Liver (tissue), 9 donors: ENCODE data around the gene PRELID3B. TPM values are rescaled to one million over a fixed set of nuclear protein-coding genes. Genes with fewer than 3 reads are reported as not detected.
A peak's percentile ranks its signal among the peaks of the same experiment; 100 is the strongest.

Experiments
- DNase-seq: peaks from one replicate; pipeline ENCODE4 v3.0.0-alpha.2; 2017; ENCODE audit warnings: low spot score
- H3K27ac ChIP-seq, 2 donors: one replicate each; pipeline ENCODE4 v1.7.0; 2013; ENCODE audit warnings: inconsistent platforms in 2 of 2, low read length in 2 of 2, control low read depth in 1 of 2, low read depth in 1 of 2, mild to moderate bottlenecking in 1 of 2
- H3K27me3 ChIP-seq, 4 donors: one replicate each; pipeline versions ENCODE4 v1.6.1 to v1.7.0; 2013; ENCODE audit warnings: low read length in 3 of 4, inconsistent platforms in 1 of 4, mild to moderate bottlenecking in 1 of 4, moderate library complexity in 1 of 4; ENCODE audit not compliant: control insufficient read depth in 4 of 4, insufficient read depth in 4 of 4
- H3K36me3 ChIP-seq, 4 donors: one replicate each; pipeline versions ENCODE4 v1.6.1 to v1.7.0; 2013; ENCODE audit warnings: low read length in 3 of 4, mild to moderate bottlenecking in 3 of 4, low read depth in 1 of 4, moderate library complexity in 1 of 4; ENCODE audit not compliant: control insufficient read depth in 4 of 4, insufficient read depth in 3 of 4
- H3K4me1 ChIP-seq, 4 donors: one replicate each; pipeline versions ENCODE4 v1.6.1 to v1.7.0; 2013; ENCODE audit warnings: low read length in 3 of 4, mild to moderate bottlenecking in 3 of 4, moderate library complexity in 1 of 4; ENCODE audit not compliant: control insufficient read depth in 4 of 4, insufficient read depth in 4 of 4
- H3K4me3 ChIP-seq, 3 donors: one replicate each; pipeline versions ENCODE4 v1.6.1 to v1.7.0; 2013; ENCODE audit warnings: low read length in 3 of 3, control low read depth in 1 of 3, low read depth in 1 of 3, mild to moderate bottlenecking in 1 of 3
- H3K9ac ChIP-seq, 2 donors: one replicate each; pipeline ENCODE4 v1.7.0; 2013; ENCODE audit warnings: low read length in 2 of 2, mild to moderate bottlenecking in 2 of 2, moderate library complexity in 2 of 2, control low read depth in 1 of 2, low read depth in 1 of 2
- H3K9me3 ChIP-seq, 4 donors: one replicate each; pipeline versions ENCODE4 v1.6.1 to v1.7.0; 2013; ENCODE audit warnings: low read length in 3 of 4; ENCODE audit not compliant: control insufficient read depth in 4 of 4
- EGR1 ChIP-seq, 2 donors: IDR thresholded peaks; 2 replicates each; pipeline ENCODE4 v1.6.1; 2016 to 2018; ENCODE audit warnings: antibody characterized with exemption in 2 of 2, low read depth in 2 of 2
- FOXA1 ChIP-seq: IDR thresholded peaks from 2 replicates; pipeline ENCODE4 v1.6.1; 2016; ENCODE audit warnings: antibody characterized with exemption
- FOXA2 ChIP-seq: IDR thresholded peaks from 2 replicates; pipeline ENCODE4 v1.6.1; 2016; ENCODE audit warnings: antibody characterized with exemption
- GABPA ChIP-seq, 2 donors: IDR thresholded peaks in 1 of 2; conservative IDR thresholded peaks in 1 of 2; 2 replicates each; pipeline ENCODE4 v1.6.1; 2016; ENCODE audit warnings: antibody characterized with exemption in 2 of 2, mild to moderate bottlenecking in 1 of 2, moderate library complexity in 1 of 2
- HNF4A ChIP-seq, 2 donors: conservative IDR thresholded peaks; 2 replicates each; pipeline ENCODE4 v1.6.1; 2016; ENCODE audit warnings: antibody characterized with exemption in 2 of 2, mild to moderate bottlenecking in 2 of 2
- HNF4G ChIP-seq: IDR thresholded peaks from 2 replicates; pipeline ENCODE4 v1.6.1; 2016; ENCODE audit warnings: antibody characterized with exemption
- JUND ChIP-seq, 2 donors: IDR thresholded peaks; 2 replicates each; pipeline ENCODE4 v1.6.1; 2016; ENCODE audit warnings: antibody characterized with exemption in 2 of 2
- NR2F2 ChIP-seq: IDR thresholded peaks from 2 replicates; pipeline ENCODE4 v1.6.1; 2016; ENCODE audit warnings: antibody characterized with exemption
- RAD21 ChIP-seq, 2 donors: IDR thresholded peaks; 2 replicates each; pipeline ENCODE4 v1.6.1; 2016; ENCODE audit warnings: antibody characterized with exemption in 2 of 2, mild to moderate bottlenecking in 2 of 2
- RXRA ChIP-seq, 2 donors: IDR thresholded peaks; 2 replicates each; pipeline ENCODE4 v1.6.1; 2017 to 2018; ENCODE audit warnings: antibody characterized with exemption in 2 of 2, mild to moderate bottlenecking in 1 of 2
- SP1 ChIP-seq: IDR thresholded peaks from 2 replicates; pipeline ENCODE4 v1.6.1; 2018; ENCODE audit warnings: antibody characterized with exemption, mild to moderate bottlenecking
- TAF1 ChIP-seq: conservative IDR thresholded peaks from 2 replicates; pipeline ENCODE4 v1.6.1; 2016; ENCODE audit warnings: antibody characterized with exemption, mild to moderate bottlenecking
- YY1 ChIP-seq: IDR thresholded peaks from 2 replicates; pipeline ENCODE4 v1.6.1; 2016; ENCODE audit warnings: antibody characterized with exemption, mild to moderate bottlenecking
- WGBS: extraction: QIAGEN DNeasy Blood & Tissue Kit; methylation state at CpG from one replicate; pipeline ENCODE4 v1.1.7; 2013; 5-methylcytosine and 5-hydroxymethylcytosine counted together
- polyA plus RNA-seq, 2 donors: library from polyadenylated mRNA; stranded (reverse) in 1 of 2; unstranded in 1 of 2; fragments of 200-250 nt in 1 of 2; fragments of >200 nt in 1 of 2; fragmentation: Nextera tagmentation in 1 of 2; extraction: Ambion mirVana in 1 of 2; gene quantifications; one replicate each; pipeline versions ENCODE4 v1.2.1 to v1.2.3, GENCODE V29; 2013 to 2015
- total RNA-seq, 2 donors: library from RNA; depleted of rRNA; stranded (reverse); fragments of >200 nt; gene quantifications; one replicate each; pipeline ENCODE4 v1.2.3, GENCODE V29; 2014
- TF ChIP-seq, protein P1 (sequence below): IDR thresholded peaks from 2 replicates; pipeline ENCODE4 v1.6.1; 2016; ENCODE audit warnings: antibody characterized with exemption, mild to moderate bottlenecking
- TF ChIP-seq, protein P2 (sequence below): fragments of 150-350 bp; IDR thresholded peaks from 2 replicates; pipeline ENCODE4 v1.5.1; 2017; ENCODE audit warnings: improper control_type of control experiment, low read depth, low read length; ENCODE audit not compliant: missing input control
- TF ChIP-seq, protein P3 (sequence below): IDR thresholded peaks from 2 replicates; pipeline ENCODE4 v1.6.1; 2016; ENCODE audit warnings: antibody characterized with exemption
- TF ChIP-seq, protein P4 (sequence below): IDR thresholded peaks from 2 replicates; pipeline ENCODE4 v1.6.1; 2016; ENCODE audit warnings: antibody characterized with exemption
- TF ChIP-seq, protein P5 (sequence below): IDR thresholded peaks from 2 replicates; pipeline ENCODE4 v1.6.1; 2016; ENCODE audit warnings: antibody characterized with exemption
- donor health status: healthy.
- donor health status: healthy.
- donor health status: healthy.
- donor health status: healthy.
- donor health status: healthy.

PRELID3B gene
- total and polyA plus RNA-seq, 4 donors = 18.2 to 38.1 (median 25.3) TPM

DNA sequence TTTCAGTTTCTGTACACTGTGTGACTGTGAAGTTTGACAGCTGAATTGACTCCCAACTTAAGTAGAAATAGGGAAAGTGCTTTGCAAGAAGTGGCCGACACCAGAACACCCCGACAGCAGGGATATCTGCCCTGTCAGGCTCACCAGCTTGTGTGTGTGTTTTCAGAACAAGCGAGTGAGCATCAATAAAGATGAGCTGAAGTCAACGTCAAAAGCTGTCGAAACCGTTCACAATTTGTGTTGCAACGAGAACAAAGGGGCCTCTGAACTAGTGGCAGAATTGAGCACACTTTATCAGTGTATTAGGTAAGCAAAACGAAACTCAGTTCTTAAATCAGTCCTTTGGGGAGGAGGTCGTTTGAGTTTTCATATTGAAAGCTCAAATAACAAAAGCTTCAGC, 50.9 kb downstream of the PRELID3B start:
- no peak for DNase-seq
- 41% methylated on average over 9 of the region's 9 CpGs for WGBS
- TF ChIP-seq HNF4G (no peak), HNF4A (conservative IDR thresholded peaks at IDR 0.05) (peak; percentile 59 to 67), SP1 (peak; percentile 75), GABPA (IDR thresholded peaks at IDR 0.05 in 1 of 2, conservative IDR thresholded peaks at IDR 0.05 in 1 of 2) (no peak), FOXA2 (peak; percentile 10), RXRA (IDR thresholded peaks at IDR 0.05) (peak; percentile 81 to 89), RAD21 (IDR thresholded peaks at IDR 0.05) (peak; percentile 25 to 56), EGR1 (IDR thresholded peaks at IDR 0.05; ENCODE audit: low read depth in 2 of 2) (no peak), TAF1 (peak; percentile 63), JUND (IDR thresholded peaks at IDR 0.05) (peak; percentile 44 to 62), YY1 (peak; percentile 54), FOXA1 (no peak), NR2F2 (no peak)
- TF ChIP-seq, protein P1, sequence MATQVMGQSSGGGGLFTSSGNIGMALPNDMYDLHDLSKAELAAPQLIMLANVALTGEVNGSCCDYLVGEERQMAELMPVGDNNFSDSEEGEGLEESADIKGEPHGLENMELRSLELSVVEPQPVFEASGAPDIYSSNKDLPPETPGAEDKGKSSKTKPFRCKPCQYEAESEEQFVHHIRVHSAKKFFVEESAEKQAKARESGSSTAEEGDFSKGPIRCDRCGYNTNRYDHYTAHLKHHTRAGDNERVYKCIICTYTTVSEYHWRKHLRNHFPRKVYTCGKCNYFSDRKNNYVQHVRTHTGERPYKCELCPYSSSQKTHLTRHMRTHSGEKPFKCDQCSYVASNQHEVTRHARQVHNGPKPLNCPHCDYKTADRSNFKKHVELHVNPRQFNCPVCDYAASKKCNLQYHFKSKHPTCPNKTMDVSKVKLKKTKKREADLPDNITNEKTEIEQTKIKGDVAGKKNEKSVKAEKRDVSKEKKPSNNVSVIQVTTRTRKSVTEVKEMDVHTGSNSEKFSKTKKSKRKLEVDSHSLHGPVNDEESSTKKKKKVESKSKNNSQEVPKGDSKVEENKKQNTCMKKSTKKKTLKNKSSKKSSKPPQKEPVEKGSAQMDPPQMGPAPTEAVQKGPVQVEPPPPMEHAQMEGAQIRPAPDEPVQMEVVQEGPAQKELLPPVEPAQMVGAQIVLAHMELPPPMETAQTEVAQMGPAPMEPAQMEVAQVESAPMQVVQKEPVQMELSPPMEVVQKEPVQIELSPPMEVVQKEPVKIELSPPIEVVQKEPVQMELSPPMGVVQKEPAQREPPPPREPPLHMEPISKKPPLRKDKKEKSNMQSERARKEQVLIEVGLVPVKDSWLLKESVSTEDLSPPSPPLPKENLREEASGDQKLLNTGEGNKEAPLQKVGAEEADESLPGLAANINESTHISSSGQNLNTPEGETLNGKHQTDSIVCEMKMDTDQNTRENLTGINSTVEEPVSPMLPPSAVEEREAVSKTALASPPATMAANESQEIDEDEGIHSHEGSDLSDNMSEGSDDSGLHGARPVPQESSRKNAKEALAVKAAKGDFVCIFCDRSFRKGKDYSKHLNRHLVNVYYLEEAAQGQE = peak; percentile 79
- TF ChIP-seq, protein P2, sequence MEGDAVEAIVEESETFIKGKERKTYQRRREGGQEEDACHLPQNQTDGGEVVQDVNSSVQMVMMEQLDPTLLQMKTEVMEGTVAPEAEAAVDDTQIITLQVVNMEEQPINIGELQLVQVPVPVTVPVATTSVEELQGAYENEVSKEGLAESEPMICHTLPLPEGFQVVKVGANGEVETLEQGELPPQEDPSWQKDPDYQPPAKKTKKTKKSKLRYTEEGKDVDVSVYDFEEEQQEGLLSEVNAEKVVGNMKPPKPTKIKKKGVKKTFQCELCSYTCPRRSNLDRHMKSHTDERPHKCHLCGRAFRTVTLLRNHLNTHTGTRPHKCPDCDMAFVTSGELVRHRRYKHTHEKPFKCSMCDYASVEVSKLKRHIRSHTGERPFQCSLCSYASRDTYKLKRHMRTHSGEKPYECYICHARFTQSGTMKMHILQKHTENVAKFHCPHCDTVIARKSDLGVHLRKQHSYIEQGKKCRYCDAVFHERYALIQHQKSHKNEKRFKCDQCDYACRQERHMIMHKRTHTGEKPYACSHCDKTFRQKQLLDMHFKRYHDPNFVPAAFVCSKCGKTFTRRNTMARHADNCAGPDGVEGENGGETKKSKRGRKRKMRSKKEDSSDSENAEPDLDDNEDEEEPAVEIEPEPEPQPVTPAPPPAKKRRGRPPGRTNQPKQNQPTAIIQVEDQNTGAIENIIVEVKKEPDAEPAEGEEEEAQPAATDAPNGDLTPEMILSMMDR = no peak
- TF ChIP-seq, protein P3, sequence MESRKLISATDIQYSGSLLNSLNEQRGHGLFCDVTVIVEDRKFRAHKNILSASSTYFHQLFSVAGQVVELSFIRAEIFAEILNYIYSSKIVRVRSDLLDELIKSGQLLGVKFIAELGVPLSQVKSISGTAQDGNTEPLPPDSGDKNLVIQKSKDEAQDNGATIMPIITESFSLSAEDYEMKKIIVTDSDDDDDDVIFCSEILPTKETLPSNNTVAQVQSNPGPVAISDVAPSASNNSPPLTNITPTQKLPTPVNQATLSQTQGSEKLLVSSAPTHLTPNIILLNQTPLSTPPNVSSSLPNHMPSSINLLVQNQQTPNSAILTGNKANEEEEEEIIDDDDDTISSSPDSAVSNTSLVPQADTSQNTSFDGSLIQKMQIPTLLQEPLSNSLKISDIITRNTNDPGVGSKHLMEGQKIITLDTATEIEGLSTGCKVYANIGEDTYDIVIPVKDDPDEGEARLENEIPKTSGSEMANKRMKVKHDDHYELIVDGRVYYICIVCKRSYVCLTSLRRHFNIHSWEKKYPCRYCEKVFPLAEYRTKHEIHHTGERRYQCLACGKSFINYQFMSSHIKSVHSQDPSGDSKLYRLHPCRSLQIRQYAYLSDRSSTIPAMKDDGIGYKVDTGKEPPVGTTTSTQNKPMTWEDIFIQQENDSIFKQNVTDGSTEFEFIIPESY = peak; percentile 49
- TF ChIP-seq, protein P4, sequence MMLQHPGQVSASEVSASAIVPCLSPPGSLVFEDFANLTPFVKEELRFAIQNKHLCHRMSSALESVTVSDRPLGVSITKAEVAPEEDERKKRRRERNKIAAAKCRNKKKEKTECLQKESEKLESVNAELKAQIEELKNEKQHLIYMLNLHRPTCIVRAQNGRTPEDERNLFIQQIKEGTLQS = no peak
- TF ChIP-seq, protein P5, sequence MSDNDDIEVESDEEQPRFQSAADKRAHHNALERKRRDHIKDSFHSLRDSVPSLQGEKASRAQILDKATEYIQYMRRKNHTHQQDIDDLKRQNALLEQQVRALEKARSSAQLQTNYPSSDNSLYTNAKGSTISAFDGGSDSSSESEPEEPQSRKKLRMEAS = peak; percentile 34

More for the DNA sequence above, 50.9 kb downstream of the PRELID3B start:
- peak overlapping the region; percentile 81 to 98 for H3K27ac ChIP-seq
- peaks cover 9 to 39% (median 27%) of the 10 kb centered on the region in 4 donors for H3K36me3 ChIP-seq
- no peak overlapping the region for H3K4me3 ChIP-seq
- no peaks in the 10 kb centered on the region for H3K9me3 ChIP-seq
- H3K9ac ChIP-seq = peak overlapping the region in 1 of 2 donors; percentile 8
- no peaks in the 10 kb centered on the region for H3K27me3 ChIP-seq
- H3K4me1 ChIP-seq = peaks cover 22 to 63% (median 53%) of the 10 kb centered on the region in 4 donors
